Panc1 (cell line): ENCODE measurements around the gene ATP13A3. TPM values are rescaled to one million over a fixed set of nuclear protein-coding genes. Genes with fewer than 3 reads are reported as not detected.

Experiments
- ATAC-seq: fragments of 200-7000 bp; cut with Tn5 transposase; 2 replicates; pipeline ENCODE4 v1.9.1; 2020; ENCODE audit warnings: mild to moderate bottlenecking, moderate library complexity
- BruUV-seq: library from RNA; stranded (reverse); fragments of 400-500 nt; replicated peaks from 2 replicates; lab custom pipeline; 2021; lab: Mats Ljungman, UMichigan
- CTCF ChIA-PET: fragments of 300-600 bp; sonication (Branson Sonifier 250); formaldehyde crosslinking; loops from one replicate; lab custom pipeline; 2022; ENCODE audit warnings: antibody characterized with exemption; lab: Charles Lee
- POLR2A ChIA-PET: fragments of 300-600 bp; sonication (Branson Sonifier 250); formaldehyde crosslinking; loops from one replicate; lab custom pipeline; 2022; ENCODE audit warnings: antibody characterized with exemption; lab: Charles Lee
- DNase-seq: peaks from one replicate; pipeline ENCODE4 v3.0.0-alpha.2; 2010; ENCODE audit warnings: low read depth, low spot score
- H3K27ac ChIP-seq: 2 replicates; pipeline ENCODE4 v1.5.1; 2011; ENCODE audit warnings: mild to moderate bottlenecking, low read length, inconsistent platforms
- H3K27me3 ChIP-seq: fragments of 200-500 bp; sonication (Bioruptor generic); 2 replicates; pipeline ENCODE4 v1.6.0; 2014; ENCODE audit warnings: low read length, inconsistent platforms; ENCODE audit not compliant: control insufficient read depth, insufficient read depth
- H3K36me3 ChIP-seq: fragments of 200-500 bp; sonication (Bioruptor generic); 2 replicates; pipeline ENCODE4 v1.5.1; 2014; ENCODE audit warnings: inconsistent platforms, mild to moderate bottlenecking, low read length, moderate library complexity; ENCODE audit not compliant: control insufficient read depth, insufficient read depth
- H3K4me1 ChIP-seq: 2 replicates; pipeline ENCODE4 v1.5.1; 2011; ENCODE audit warnings: inconsistent platforms, mild to moderate bottlenecking, low read length, moderate library complexity; ENCODE audit not compliant: control insufficient read depth, insufficient read depth
- H3K4me3 ChIP-seq, 2 experiments: 2 replicates each; pipeline ENCODE4 v1.5.1; 2011 to 2012; ENCODE audit warnings: low read depth in 2 of 2, low read length in 2 of 2, mild to moderate bottlenecking in 2 of 2, inconsistent platforms in 1 of 2, moderate library complexity in 1 of 2
- H3K9me3 ChIP-seq: fragments of 200-500 bp; sonication (Bioruptor generic); 2 replicates; pipeline ENCODE4 v1.5.1; 2014; ENCODE audit warnings: low read depth, mild to moderate bottlenecking, inconsistent platforms, low read length, moderate library complexity; ENCODE audit not compliant: control insufficient read depth, insufficient read depth
- POLR2AphosphoS5 ChIP-seq: IDR thresholded peaks from 2 replicates; pipeline ENCODE4 v1.6.1; 2012; ENCODE audit warnings: mild to moderate bottlenecking, low read depth, low read length, moderate library complexity
- SIN3A ChIP-seq: IDR thresholded peaks from 2 replicates; pipeline ENCODE4 v1.6.1; 2012; ENCODE audit warnings: low read depth, mild to moderate bottlenecking, low read length, moderate library complexity, borderline replicate concordance; ENCODE audit not compliant: insufficient read depth
- TCF7L2 ChIP-seq: IDR thresholded peaks from 2 replicates; pipeline ENCODE4 v1.6.1; 2011; ENCODE audit warnings: mild to moderate bottlenecking, low read depth, low read length, inconsistent platforms
- in situ Hi-C: cut with HindIII; loops from 2 replicates; pipeline ENCODE4 v1.10.0; 2016; ENCODE audit warnings: low sequenced_read_pairs, low pct_unique_long_range_greater_than_20kb
- intact Hi-C: fragments of 100-400 bp; cut with micrococcal nuclease; formaldehyde crosslinking; loops from one replicate; pipeline ENCODE4 v1.10.0; 2022; ENCODE audit not compliant: unreplicated experiment
- total RNA-seq: library from RNA; stranded (reverse); gene quantifications from one replicate; pipeline ENCODE4 v1.2.1, GENCODE V29; 2021; ENCODE audit not compliant: unreplicated experiment
- TF ChIP-seq, protein P1 (sequence below): fragments of 450-650 bp; IDR thresholded peaks from 2 replicates; pipeline ENCODE4 v1.5.1; 2017; ENCODE audit warnings: mild to moderate bottlenecking
- TF ChIP-seq, protein P2 (sequence below), 2 experiments: IDR thresholded peaks; 2 replicates each; pipeline ENCODE4 v1.6.1; 2011 to 2012; ENCODE audit warnings: low read depth in 2 of 2, control low read depth in 1 of 2, low read length in 1 of 2, mild to moderate bottlenecking in 1 of 2, moderate library complexity in 1 of 2; ENCODE audit not compliant: insufficient read depth in 1 of 2

ATP13A3 gene
- total RNA-seq, 1 experiment from 2014 or later: 169 TPM

DNA sequence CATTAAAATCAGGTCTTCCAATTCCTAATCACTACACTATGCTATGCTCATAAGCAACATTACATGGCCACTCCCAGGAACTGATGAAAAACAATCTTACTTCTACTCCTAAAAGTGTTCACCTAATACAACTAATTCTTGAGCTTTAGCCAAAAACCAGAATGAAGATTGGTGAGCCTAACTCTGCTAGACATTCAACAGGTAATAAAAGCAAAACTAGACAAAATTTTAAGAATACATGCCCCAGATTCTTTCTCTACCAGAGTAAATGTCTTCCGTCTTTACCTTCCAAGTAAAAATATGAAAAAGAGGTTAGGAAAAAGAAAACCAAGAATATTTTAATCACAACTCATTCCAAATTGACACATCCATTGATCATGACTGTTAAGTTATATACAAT, 31.3 kb downstream of the ATP13A3 start:
- Histone ChIP-seq H3K9me3 (no peaks in the 10 kb centered on the region), H3K4me3 (no peak overlapping the region), H3K4me1 (no peaks in the 10 kb centered on the region), H3K27ac (no peak overlapping the region), H3K36me3 (peaks cover 46% of the 10 kb centered on the region), H3K27me3 (no peaks in the 10 kb centered on the region)
- TF ChIP-seq TCF7L2 (no peak), SIN3A (no peak), POLR2AphosphoS5 (no peak)
- TF ChIP-seq, protein P1, sequence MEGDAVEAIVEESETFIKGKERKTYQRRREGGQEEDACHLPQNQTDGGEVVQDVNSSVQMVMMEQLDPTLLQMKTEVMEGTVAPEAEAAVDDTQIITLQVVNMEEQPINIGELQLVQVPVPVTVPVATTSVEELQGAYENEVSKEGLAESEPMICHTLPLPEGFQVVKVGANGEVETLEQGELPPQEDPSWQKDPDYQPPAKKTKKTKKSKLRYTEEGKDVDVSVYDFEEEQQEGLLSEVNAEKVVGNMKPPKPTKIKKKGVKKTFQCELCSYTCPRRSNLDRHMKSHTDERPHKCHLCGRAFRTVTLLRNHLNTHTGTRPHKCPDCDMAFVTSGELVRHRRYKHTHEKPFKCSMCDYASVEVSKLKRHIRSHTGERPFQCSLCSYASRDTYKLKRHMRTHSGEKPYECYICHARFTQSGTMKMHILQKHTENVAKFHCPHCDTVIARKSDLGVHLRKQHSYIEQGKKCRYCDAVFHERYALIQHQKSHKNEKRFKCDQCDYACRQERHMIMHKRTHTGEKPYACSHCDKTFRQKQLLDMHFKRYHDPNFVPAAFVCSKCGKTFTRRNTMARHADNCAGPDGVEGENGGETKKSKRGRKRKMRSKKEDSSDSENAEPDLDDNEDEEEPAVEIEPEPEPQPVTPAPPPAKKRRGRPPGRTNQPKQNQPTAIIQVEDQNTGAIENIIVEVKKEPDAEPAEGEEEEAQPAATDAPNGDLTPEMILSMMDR: no peak
- TF ChIP-seq, protein P2, sequence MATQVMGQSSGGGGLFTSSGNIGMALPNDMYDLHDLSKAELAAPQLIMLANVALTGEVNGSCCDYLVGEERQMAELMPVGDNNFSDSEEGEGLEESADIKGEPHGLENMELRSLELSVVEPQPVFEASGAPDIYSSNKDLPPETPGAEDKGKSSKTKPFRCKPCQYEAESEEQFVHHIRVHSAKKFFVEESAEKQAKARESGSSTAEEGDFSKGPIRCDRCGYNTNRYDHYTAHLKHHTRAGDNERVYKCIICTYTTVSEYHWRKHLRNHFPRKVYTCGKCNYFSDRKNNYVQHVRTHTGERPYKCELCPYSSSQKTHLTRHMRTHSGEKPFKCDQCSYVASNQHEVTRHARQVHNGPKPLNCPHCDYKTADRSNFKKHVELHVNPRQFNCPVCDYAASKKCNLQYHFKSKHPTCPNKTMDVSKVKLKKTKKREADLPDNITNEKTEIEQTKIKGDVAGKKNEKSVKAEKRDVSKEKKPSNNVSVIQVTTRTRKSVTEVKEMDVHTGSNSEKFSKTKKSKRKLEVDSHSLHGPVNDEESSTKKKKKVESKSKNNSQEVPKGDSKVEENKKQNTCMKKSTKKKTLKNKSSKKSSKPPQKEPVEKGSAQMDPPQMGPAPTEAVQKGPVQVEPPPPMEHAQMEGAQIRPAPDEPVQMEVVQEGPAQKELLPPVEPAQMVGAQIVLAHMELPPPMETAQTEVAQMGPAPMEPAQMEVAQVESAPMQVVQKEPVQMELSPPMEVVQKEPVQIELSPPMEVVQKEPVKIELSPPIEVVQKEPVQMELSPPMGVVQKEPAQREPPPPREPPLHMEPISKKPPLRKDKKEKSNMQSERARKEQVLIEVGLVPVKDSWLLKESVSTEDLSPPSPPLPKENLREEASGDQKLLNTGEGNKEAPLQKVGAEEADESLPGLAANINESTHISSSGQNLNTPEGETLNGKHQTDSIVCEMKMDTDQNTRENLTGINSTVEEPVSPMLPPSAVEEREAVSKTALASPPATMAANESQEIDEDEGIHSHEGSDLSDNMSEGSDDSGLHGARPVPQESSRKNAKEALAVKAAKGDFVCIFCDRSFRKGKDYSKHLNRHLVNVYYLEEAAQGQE (IDR thresholded peaks at IDR 0.05; ENCODE audit: insufficient read depth in 1 of 2, low read depth in 2 of 2, low read length in 1 of 2): no peak
- in situ Hi-C loops: no loop called here
- ChIA-PET POLR2A (no interaction called here), CTCF (no interaction called here)
- DNase-seq: no peak
- ATAC-seq: no peak
- no TSS peak for BruUV-seq
- intact Hi-C loops: no loop called here

DNA sequence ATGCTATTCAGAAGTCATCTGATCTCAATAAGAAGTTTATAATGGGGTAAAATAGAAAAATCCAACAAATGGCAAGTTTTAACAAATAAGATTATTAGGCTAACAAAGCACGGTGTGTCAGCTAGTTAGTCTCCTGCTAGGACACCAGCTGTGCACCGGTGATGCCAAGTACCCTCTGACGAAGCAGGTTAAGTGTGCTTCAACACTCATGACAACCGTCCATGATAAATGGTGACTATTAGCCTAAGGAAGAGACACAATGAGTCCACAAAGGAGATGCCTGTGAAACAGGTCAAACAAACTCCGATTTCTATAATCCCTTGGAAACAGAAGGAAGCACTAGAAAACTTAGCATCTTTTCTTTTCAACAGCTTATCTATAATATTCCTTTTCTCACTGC, 36.5 kb downstream of the ATP13A3 start:
- Histone ChIP-seq H3K36me3 (peaks cover 65% of the 10 kb centered on the region), H3K27ac (no peak overlapping the region), H3K4me3 (no peak overlapping the region), H3K27me3 (no peaks in the 10 kb centered on the region), H3K4me1 (no peaks in the 10 kb centered on the region), H3K9me3 (no peaks in the 10 kb centered on the region)
- in situ Hi-C loops: no loop called here
- intact Hi-C loops: no loop called here
- ATAC-seq (no peak), DNase-seq (no peak)
- POLR2A ChIA-PET: no interaction called here
- no TSS peak for BruUV-seq
- no peak for TF ChIP-seq TCF7L2
- TF ChIP-seq, protein P2 (IDR thresholded peaks at IDR 0.05; ENCODE audit: insufficient read depth in 1 of 2, low read depth in 2 of 2, low read length in 1 of 2): no peak
- TF ChIP-seq, protein P1: no peak
- no peak for TF ChIP-seq SIN3A
- CTCF ChIA-PET: no interaction called here
